Activated CD8-positive, alpha-beta memory T cell treated with anti-CD3 and anti-CD28 coated beads for 1 hour (primary cell): ENCODE results near the gene MRPL22.
"Not testable (repeated sequence)": the region's sequence is repeated elsewhere in the genome, so short reads cannot be mapped to it uniquely, and the experiment has no call there.

Experiments used
- DNase-seq, 2 donors: peaks; one replicate each; pipeline ENCODE4 v3.0.0-alpha.2; 2020; ENCODE audit warnings: low read depth in 1 of 2; ENCODE audit errors: extremely low read depth in 1 of 2

MRPL22 gene

GRCh38 chr5:154940772-154941620, at the start of gene MRPL22:
Gene MRPL22, plus strand, starts transcription at chr5:154941073. Its CDS starts 38 bp downstream, at chr5:154941111.
- peak; percentile 89 to 94 for DNase-seq

GRCh38 chr5:154892369-154892771, 48.5 kb upstream of the MRPL22 start:
- DNase-seq: no peak

- DNase-seq: no peak
Measured at GRCh38 chr5:154893381-154893780, 47.5 kb upstream of the MRPL22 start.

- DNase-seq: no peak
Measured at GRCh38 chr5:154895606-154896561, 45.0 kb upstream of the MRPL22 start.

GRCh38 chr5:154896562-154897165, 44.2 kb upstream of the MRPL22 start:
- DNase-seq: no peak

- DNase-seq: no peak
Measured at GRCh38 chr5:154898210-154898609, 42.7 kb upstream of the MRPL22 start.

- DNase-seq: no peak
Measured at GRCh38 chr5:154899151-154899816, 41.6 kb upstream of the MRPL22 start.

GRCh38 chr5:154900066-154900465, 40.8 kb upstream of the MRPL22 start:
- no peak for DNase-seq

- no peak for DNase-seq
Measured at GRCh38 chr5:154901276-154901675, 39.6 kb upstream of the MRPL22 start.

GRCh38 chr5:154901913-154902312, 39.0 kb upstream of the MRPL22 start:
- DNase-seq: no peak

GRCh38 chr5:154905601-154906000, 35.3 kb upstream of the MRPL22 start:
- not testable (repeated sequence) for DNase-seq

- DNase-seq: no peak
Measured at GRCh38 chr5:154916874-154917273, 24.0 kb upstream of the MRPL22 start.

- DNase-seq: no peak
Measured at GRCh38 chr5:154917757-154918156, 23.1 kb upstream of the MRPL22 start.

GRCh38 chr5:154923441-154924430, 17.1 kb upstream of the MRPL22 start:
- DNase-seq: no peak

GRCh38 chr5:154933537-154933936, 7.3 kb upstream of the MRPL22 start:
- no peak for DNase-seq

- DNase-seq: no peak
Measured at GRCh38 chr5:154934881-154935280, 6.0 kb upstream of the MRPL22 start.

- DNase-seq: no peak
Measured at GRCh38 chr5:154937186-154937717, 3.6 kb upstream of the MRPL22 start.

- DNase-seq: peak; percentile 57 to 75
Measured at GRCh38 chr5:154937718-154938466, 3.0 kb upstream of the MRPL22 start, which contains the start of gene GEMIN5. Gene GEMIN5, minus strand, starts transcription at chr5:154938211. Its CDS starts 78 bp downstream, at chr5:154938133.
